GF-D8 (cell line): ENCODE measurements around the gene TMEM120B.
A peak's percentile ranks its signal among the peaks of the same experiment; 100 is the strongest.

Experiments used
- DNase-seq: peaks from one replicate; lab custom pipeline; 2025; lab: John Stamatoyannopoulos, UW

TMEM120B gene

DNA sequence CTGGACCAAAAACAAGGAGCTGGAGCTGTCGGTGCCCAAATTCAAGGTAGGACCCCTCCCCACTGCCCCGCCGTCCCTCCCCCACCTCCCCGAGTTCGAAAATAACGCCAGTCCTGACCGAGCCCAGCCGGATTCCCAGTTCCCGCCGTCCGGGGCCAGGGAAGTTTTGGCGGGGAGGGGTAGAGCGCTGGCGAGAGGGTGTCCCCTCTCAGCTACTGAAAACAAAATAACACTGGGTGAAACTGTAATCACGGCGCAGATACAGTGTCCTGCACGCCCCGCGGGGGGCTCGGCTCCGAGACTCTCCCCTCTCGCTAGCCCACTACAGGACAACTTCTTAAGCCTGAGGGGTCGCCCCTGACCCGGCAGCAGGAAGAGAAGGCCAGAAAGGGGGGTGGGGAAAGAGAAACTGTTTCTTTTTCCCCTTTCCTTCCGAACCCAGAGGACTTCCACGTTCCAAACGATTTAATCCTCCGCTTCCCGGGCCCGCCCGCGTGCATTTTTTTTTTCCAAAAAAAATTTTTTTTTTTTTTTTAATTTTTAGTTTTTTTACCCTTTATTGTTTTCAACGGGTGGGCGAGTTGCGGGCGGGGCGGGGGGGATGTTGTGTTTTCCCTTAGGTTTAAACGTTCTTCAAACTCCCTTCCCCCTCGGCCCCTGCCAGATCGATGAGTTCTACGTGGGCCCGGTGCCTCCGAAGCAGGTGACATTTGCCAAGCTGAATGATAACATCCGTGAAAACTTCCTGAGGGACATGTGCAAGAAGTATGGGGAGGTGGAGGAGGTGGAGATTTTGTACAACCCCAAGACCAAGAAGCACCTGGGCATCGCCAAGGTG is 92.8 kb downstream of the TMEM120B start:
- no peak for DNase-seq

DNA sequence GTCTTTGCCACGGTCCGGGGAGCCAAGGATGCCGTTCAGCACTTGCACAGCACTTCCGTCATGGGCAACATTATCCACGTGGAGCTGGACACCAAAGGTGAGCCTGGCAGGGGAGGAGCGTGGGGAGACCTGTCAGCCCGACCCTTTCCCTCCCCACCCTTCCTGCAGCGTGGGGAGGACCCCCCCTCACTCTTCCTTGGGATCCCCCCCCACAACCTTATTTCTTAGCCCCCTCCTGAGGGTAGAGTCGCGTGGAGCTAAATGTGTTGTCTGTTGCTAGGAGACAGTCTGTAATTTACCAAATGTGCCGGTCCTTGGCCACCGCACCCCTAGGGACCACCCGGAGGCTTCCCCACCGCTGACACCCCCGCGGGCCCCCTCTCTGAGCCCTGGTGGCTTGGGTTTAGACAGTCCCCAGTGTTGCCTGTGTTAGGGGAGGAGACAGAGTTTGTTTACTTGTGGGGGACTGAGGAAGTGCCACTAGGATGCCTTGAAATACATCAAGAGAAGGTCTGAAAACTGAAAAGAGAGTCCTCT is 93.5 kb downstream of the TMEM120B start:
- no peak for DNase-seq

DNA sequence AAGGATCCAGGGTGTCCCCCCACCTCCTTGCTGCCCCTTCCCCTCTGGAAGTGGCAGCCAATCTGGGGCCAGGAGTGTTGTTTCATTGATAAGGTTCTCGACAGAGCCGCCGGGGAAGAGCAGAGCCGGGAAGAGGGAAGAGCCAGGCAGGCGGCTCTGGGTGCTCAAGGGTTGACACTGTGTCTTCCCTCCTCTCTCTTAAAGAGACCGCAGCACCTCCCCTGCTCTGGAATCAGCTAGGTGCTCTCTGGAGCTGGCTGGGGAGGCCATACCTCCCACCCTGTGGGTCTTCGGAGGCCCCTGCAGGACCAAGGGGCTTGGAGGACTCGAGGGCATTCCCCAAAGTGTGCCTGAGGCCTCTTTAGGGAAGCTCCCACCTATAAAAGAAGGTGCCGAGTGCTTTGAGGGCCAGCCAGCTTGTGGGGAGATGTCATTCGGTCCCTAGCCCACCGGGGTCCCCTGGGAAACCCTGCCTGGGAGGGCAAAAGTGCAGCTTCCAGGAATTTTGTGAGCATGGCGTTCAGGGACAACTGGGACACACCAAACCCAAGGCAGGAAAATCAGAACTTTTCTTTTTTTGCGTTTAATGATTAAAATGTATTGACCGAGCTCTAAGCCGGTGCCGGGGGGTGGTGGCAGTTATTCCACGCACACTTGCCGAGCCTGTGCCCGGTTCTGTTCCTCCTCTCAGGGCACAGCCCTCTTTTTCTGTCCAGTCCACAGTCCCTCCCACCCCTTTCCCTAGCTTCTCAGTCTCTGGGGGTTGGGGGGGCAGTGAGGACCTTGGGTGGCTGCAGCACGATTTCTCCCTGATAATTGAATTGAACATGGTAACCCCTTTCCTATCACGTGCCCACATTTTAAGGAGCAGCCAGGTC is 94.2 kb downstream of the TMEM120B start:
- DNase-seq, result no peak

DNA sequence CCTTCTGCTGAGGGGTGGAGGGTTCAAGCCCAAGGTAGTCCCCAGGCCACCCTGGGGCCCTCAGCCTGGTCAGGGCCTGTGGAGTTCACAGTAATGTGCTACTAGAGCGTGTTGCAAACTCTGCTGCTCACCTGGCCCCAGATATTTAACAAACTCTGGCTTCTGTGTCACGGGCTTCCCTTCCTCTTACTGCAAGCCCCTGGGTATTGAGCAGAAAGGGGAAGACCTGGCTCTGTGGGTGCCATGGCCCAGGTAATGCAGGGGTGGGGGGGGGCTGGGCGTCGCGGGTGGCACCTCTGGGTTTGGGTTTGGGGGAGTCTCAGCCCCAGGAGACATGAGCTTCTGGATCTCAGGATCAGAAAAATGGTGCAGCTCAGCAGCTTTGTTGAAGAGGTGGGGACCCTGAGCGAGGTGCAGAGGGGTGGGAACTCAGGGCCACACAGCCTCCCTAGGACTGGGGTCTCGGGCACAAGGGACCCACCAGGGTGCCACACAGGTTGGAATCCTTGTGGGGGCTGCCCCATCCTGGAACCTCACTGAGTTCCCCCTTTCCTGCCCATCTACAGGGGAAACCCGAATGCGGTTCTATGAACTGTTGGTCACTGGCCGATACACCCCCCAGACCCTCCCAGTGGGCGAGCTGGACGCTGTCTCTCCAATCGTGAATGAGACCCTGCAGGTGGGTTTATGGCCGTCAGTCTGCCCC is 95.2 kb downstream of the TMEM120B start:
- no peak for DNase-seq

DNA sequence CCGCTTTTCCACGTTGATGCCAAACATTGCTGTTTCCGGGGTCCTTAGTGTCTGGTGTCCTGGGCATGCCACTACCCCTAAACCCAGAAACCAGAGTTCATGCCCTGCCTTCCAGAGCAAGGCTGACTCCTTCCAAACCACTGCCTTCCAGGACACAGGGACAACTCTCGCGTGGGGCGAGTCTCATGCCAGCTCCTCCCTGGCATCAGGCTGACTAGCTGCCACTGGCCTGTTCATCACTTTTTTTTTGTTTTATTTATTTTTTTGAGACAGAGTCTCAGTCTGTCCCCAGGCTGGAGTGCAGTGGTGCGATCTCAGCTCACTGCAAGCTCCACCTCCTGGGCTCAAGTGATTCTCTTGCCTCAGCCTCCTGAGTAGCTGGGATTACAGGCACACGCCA is 96.1 kb downstream of the TMEM120B start:
- DNase-seq, result no peak

DNA sequence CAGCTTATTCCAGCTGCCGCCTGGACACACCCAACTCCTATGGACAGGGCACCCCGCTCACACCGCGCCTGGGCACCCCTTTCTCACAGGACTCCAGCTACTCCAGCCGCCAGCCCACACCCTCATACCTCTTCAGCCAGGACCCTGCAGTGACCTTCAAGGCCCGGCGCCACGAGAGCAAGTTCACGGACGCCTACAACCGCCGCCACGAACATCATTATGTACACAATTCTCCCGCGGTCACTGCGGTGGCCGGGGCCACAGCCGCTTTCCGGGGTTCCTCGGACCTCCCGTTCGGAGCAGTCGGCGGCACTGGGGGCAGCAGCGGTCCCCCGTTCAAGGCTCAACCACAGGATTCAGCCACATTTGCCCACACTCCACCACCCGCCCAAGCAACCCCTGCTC is 97.2 kb downstream of the TMEM120B start:
- DNase-seq, result no peak

DNA sequence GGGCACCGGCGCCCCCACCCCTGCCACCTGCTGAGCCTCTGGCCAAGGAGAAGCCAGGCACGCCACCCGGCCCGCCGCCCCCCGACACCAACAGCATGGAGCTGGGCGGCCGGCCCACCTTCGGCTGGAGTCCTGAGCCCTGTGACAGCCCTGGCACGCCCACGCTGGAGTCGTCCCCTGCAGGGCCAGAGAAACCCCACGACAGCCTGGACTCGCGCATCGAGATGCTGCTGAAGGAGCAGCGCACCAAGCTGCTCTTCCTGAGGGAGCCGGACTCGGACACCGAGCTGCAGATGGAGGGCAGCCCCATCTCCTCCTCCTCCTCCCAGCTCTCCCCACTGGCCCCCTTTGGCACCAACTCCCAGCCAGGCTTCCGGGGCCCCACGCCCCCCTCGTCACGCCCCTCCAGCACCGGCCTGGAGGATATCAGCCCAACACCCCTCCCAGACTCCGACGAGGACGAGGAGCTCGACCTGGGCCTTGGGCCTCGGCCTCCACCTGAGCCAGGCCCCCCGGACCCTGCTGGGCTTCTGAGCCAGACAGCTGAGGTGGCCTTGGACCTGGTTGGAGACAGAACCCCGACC is 97.8 kb downstream of the TMEM120B start:
- no peak for DNase-seq

DNA sequence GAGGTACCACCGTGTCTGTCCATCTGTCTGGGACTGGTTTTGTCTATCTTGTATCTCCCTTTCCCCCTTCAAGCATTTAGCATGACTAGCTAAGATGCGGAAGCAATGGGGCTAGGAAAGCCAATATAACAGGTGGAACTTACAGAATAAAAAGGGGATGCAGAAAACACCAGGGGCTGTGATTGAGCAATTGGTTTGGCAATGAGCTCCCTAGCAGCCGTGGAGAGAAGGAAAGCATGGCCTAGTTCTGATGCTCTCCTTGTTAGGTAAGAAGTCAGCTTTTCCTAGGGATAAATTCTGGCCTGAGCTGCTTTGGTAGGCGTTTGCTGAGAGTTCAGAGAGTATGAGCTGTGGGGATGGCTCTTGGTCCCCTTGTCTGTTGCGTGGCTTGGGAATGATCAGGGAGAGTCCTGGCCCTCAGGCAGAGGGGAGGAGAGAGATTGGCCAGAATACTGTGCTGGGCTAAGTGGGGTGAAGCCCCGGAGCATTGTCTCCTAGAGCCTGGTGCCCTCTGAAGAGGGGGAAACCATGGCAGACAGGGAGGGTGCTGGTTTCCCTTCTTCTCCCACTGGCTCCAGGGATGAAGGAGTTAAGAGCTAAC is 98.4 kb downstream of the TMEM120B start:
- DNase-seq, result no peak

DNA sequence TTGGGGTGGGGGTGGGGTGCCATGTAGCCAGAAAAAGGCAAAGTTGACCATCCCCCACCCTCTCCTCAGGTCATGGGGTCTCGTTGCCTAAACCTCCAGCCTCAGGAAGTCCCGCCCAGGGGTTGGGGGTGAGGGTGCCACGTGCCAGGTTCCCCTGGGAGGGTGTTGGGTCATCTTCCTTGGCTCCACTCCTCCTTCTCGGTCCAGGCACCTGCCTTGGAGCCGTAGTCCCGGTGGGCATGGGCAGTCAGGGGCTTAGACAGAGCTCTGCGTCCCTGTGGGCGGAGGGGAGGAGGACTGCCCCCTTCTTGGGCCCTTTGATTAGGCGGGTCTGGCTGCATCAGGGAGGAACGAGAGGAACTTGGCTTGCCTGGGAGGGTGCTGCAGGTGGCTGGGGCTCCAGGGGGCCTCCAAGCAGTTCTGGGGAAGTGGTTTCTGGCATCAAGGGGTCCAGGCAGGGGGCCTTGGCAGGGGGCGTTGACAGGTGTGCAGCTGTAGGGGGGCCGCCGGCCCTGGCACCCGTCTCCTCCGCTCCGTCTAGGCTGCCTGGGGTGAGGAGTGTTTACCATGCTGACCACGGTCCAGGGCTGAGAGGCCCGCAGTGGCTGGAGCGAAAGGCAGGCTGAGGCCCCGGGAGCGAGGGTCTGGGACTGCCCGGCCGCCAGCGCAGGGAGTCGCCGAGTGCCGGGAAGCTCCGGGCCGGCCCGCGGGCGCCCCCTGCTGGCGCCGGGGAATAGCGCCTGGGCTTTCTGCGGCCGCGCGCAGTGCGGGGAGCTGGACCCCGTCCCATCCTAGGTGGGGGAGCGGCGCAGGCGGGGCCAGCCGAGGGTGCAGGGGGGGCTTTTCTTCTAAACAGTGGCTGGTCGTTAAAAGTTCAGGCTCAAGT is 99.1 kb downstream of the TMEM120B start:
- peak; percentile 71 for DNase-seq

DNA sequence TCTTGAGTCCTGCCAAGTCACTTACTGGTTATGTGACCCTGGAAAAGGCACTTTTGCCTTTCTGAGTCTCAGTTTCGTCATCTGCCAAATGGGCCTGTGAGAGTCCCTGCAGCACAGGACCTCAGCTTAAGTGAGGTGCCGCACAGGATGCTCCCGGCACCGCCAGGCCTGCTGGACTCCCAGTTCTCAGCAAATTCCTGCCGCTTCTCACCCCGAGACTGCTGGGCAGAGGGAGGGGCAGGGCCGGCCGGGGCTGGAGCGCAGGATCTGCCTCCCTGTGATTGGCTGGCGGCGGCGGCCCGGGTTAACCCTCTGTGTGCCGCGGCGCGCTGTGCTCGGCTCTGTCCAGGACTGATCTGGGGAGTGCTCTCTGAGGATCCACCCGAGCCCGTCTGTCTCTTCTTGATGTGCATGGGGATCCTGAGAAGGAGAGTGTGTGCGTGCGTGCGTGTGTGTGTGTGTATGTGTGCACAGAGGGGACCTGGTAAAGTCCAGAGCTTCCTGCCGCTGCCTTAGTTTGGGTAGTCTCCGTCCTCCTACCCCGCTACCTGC is 99.8 kb downstream of the TMEM120B start:
- DNase-seq, result no peak

DNA sequence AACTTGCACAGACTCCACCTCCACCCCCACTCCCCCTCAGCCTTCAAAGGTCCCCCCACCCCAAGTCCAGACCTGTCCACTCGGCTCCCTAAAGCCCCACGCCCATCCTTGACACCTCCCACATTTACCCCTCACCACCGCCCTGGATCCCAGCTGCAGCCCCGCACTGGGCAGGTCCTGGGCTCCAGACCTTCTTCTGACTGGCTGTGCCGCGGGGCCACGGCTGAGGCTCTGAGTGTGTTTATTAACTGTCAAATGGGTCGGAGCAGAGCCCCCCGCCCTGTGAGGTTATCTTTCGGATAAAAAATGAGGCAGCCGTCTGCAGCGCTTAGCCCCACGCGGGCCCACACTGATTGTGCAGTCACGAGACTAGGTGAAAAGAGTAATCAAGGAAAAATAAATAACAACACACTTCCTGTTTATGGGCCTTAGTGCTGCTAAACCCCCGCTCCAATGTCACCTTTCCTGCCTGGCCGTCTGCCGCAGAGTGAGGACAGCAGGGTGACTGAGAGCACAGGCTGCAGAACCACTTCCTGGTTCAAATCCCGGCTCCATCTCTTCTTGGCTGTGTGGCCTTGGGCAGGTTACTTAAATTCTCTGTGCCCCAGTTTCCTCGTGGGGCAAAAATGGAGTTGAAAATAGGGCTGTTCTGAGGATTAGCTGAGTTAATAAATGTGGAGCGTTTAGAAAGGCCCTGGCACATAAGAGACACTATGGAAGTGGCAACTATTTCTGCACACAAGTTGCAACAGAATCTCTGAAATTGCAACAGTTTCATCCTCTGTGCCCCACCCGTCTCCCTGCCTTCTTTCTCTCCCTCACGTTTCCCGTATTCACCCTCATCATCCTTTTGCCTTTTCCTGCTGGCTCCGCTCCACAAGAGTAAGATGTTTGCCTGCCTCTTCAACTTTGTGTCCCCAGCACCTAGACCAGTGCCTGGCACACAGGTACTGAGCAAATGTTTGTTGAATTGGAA is 100.7 kb downstream of the TMEM120B start:
- DNase-seq, result no peak

DNA sequence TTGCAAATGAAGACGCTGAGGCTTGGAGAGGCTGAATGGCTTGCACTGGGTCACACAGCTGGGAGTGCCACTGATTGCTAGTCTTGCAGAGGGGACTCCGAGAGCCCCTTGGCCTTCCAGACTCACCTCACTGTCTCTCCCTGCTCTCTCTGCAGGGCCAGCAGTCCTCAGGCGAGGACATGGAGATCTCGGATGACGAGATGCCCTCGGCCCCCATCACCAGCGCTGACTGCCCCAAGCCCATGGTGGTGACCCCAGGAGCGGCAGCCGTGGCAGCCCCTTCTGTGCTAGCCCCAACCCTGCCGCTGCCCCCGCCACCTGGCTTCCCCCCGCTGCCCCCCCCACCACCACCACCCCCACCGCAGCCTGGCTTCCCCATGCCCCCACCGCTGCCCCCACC is 101.4 kb downstream of the TMEM120B start:
- no peak for DNase-seq

DNA sequence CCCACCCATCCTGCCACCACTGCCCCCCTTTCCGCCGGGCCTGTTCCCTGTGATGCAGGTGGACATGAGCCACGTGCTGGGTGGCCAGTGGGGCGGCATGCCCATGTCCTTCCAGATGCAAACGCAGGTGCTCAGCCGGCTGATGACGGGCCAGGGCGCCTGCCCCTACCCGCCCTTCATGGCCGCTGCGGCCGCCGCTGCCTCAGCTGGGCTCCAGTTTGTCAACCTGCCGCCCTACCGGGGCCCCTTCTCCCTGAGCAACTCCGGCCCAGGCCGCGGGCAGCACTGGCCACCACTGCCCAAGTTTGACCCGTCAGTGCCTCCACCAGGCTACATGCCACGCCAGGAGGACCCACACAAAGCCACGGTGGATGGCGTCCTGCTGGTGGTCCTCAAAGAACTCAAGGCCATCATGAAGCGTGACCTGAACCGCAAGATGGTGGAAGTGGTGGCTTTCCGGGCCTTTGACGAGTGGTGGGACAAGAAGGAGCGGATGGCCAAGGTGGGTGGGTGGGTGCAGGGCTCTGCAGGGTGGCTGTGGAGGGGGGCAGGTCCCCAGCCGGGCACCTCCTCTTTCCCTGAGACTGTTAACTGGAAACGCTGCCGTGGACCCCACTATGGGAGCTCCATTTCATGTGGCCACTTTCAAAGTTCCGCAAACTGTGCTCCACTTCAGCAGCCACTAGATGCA is 102.0 kb downstream of the TMEM120B start:
- DNase-seq, result no peak

DNA sequence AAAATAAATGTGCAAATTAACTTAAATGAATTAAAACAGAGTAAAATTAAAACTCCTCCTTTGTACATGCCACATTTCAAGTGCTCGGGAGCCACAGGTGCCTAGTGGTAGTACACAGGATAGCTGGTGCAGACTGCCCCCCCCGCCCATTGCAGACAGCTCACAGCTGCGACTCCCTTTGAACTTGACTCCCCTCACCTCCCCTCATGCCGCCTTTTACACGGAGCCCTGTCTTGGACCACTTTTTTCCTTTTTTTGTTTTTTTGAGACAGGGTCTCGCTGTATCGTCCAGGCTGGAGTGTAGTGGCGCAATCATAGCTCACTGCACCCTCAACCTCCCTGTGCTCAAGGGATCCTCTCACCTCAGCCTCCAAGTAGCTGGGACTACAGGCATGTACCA is 102.7 kb downstream of the TMEM120B start:
- DNase-seq, result no peak

DNA sequence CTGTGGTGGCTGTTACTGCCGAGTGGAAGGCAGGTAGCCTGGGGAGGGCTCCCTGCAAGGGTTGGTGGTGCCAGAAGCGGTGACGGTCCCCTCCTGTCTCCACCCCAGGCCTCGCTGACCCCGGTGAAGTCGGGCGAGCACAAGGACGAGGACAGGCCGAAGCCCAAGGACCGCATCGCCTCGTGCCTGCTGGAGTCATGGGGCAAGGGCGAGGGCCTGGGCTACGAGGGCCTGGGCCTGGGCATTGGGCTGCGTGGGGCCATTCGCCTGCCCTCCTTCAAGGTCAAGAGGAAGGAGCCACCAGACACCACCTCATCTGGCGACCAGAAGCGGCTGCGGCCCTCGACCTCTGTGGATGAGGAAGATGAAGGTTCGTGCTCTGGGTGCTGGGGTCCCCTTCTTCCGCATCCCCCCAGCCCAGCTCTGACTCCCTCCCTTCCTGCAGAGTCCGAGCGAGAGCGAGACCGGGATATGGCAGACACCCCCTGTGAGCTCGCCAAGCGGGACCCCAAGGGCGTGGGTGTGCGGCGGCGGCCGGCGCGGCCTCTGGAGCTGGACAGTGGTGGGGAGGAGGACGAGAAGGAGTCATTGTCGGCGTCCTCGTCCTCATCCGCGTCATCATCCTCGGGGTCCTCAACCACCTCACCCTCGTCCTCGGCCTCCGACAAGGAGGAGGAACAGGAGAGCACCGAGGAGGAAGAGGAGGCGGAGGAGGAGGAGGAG is 104.5 kb downstream of the TMEM120B start:
- no peak for DNase-seq

DNA sequence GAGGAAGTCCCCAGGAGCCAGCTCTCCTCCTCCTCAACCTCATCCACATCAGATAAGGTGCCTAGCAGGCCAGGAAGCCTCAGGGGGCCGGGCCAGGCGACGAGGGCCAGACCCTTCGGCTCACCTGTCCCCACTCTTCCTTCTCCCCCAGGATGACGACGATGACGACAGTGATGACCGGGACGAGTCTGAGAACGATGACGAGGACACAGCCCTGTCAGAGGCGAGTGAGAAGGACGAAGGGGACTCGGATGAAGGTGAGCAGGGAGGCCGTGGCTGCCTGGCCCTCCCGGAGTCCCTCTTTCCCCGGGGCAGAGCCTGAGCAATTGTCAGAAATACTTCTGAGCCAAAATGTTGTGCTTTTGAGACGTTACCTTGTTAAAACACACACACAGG is 105.1 kb downstream of the TMEM120B start:
- no peak for DNase-seq

DNA sequence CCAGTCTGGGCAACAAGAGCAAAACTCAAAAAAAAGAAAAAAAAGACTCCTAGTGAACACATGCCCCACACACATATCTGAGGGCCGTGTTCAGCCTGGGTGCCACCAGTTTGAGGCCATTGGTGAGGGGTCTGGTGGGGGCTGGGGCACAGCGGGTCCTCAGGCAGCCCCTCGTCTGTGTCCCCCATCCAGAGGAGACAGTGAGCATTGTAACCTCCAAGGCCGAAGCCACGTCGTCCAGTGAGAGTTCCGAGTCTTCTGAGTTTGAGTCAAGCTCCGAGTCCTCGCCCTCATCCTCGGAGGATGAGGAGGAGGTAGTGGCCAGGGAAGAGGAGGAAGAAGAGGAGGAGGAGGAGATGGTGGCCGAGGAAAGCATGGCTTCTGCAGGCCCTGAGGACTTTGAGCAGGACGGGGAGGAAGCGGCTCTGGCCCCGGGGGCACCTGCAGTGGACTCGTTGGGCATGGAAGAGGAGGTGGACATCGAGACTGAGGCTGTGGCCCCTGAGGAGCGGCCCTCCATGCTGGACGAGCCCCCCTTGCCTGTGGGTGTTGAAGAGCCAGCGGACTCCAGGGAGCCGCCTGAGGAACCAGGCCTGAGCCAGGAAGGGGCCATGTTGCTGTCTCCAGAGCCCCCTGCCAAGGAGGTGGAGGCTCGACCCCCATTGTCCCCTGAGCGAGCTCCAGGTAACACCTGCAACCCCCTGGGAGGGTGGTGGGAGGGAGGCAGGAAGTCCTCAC is 106.8 kb downstream of the TMEM120B start:
- DNase-seq, result no peak
